Breast epithelium (tissue), 3 donors: ENCODE data around the gene SNTG2.

Experiments
- CTCF ChIP-seq, 3 donors: fragments of 450-650 bp; IDR thresholded peaks; one replicate each; pipeline ENCODE4 v1.5.1; 2016 to 2017; ENCODE audit warnings: antibody characterized with exemption in 3 of 3, mild to moderate bottlenecking in 3 of 3, moderate library complexity in 3 of 3
- POLR2A ChIP-seq: fragments of 450-650 bp; IDR thresholded peaks from one replicate; pipeline ENCODE4 v1.6.1; 2016; ENCODE audit warnings: antibody characterized with exemption, mild to moderate bottlenecking, moderate library complexity
- POLR2AphosphoS5 ChIP-seq, 3 donors: sonication (generic); formaldehyde crosslinking; IDR thresholded peaks; one replicate each; pipeline ENCODE4 v1.6.1; 2017; ENCODE audit warnings: antibody characterized with exemption in 3 of 3

- TF ChIP-seq CTCF (IDR thresholded peaks at IDR 0.05) (no peak), POLR2AphosphoS5 (IDR thresholded peaks at IDR 0.05) (no peak), POLR2A (no peak)
Observed at GRCh38 chr2:1313240-1313924, 362.7 kb downstream of the SNTG2 start.
